ENCODE results near the gene TRIM16. TPM values are rescaled to one million over a fixed set of nuclear protein-coding genes. Genes with fewer than 3 reads are reported as not detected.

Gene TRIM16
- total RNA-seq, 1 donor from 2014 or later: 32.1 TPM

DNA sequence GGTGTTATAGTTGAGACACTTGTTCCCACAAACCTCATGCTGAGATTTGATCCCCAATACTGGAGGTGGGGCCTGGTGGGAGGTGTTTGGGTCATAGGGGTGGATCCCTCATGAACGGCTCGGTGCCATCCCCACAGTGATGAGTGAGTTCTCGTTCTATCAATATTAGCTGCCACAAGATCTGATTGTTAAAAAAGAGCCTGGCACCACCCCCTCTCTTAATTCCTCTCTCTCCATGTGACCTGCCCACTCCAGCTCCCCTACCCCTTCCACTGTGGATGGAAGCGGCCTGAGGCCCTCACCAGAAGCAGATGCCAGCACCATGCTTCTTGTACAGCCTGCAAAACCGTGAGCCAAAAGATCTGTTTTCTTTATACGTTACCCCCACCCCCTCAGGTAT lies 31.2 kb downstream of the TRIM16 start:
- Histone ChIP-seq H3K4me2 (no peak overlapping the region), H3F3A (ENCODE audit: low read depth) (no peaks in the 10 kb centered on the region), H2AFZ (replicated peaks) (no peak overlapping the region), H3K27me3 (no peaks in the 10 kb centered on the region), H3K9me3 (ENCODE audit: low read depth) (no peaks in the 10 kb centered on the region), H3K4me1 (peaks cover 23% of the 10 kb centered on the region), H3K36me3 (no peaks in the 10 kb centered on the region), H3K4me3 (no peak overlapping the region), H3K9ac (no peak overlapping the region), H3K27ac (no peak overlapping the region), H3K79me2 (ENCODE audit: low read depth) (no peaks in the 10 kb centered on the region), H4K20me1 (ENCODE audit: low read depth) (no peaks in the 10 kb centered on the region)
- Mint-ChIP-seq H3K4me3 (no peak overlapping the region), H3K4me1 (peaks cover 60% of the 10 kb centered on the region), H3K36me3 (peaks cover 9% of the 10 kb centered on the region), H3K9me3 (peaks cover 2% of the 10 kb centered on the region), H3K27me3 (ENCODE audit: insufficient read depth, low read depth) (no peaks in the 10 kb centered on the region), H3K27ac (peak overlapping the region; percentile 21)
- TF ChIP-seq EZH2 (IDR thresholded peaks at IDR 0.05): no peak
- TF ChIP-seq, protein P1, sequence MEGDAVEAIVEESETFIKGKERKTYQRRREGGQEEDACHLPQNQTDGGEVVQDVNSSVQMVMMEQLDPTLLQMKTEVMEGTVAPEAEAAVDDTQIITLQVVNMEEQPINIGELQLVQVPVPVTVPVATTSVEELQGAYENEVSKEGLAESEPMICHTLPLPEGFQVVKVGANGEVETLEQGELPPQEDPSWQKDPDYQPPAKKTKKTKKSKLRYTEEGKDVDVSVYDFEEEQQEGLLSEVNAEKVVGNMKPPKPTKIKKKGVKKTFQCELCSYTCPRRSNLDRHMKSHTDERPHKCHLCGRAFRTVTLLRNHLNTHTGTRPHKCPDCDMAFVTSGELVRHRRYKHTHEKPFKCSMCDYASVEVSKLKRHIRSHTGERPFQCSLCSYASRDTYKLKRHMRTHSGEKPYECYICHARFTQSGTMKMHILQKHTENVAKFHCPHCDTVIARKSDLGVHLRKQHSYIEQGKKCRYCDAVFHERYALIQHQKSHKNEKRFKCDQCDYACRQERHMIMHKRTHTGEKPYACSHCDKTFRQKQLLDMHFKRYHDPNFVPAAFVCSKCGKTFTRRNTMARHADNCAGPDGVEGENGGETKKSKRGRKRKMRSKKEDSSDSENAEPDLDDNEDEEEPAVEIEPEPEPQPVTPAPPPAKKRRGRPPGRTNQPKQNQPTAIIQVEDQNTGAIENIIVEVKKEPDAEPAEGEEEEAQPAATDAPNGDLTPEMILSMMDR (IDR thresholded peaks at IDR 0.05): no peak
- TF ChIP-seq EZH2phosphoT487 (IDR thresholded peaks at IDR 0.05): no peak
- DNase-seq (ENCODE audit: low spot score): no peak

DNA sequence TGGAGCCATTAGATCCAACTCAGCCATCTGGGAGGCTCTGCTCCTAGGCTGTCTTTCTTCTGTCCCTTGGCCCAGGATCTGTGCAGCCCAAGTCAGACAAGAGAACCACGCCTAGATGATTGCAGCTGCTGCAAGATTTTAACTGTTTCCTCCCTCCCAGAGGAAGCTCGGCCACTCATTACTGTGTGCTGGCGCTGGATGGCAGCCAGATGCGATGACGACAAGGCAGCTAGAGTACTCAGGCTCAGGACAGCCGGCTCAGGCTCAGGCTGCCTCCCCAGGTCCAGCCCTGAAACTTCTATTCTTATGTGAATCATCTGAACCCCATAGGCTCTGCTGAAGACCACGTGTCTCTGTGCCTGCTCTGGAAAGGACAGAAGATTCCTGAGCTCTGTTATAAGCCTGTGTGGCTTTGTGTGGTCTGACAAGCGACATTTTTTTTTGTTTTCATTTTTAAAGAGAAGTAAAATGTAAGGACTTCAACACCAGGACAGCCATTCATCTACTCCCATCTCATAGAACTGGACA lies 32.5 kb downstream of the TRIM16 start:
- H3K36me3 Mint-ChIP-seq: peaks cover 2% of the 10 kb centered on the region
- H3K9me3 Mint-ChIP-seq: no peaks in the 10 kb centered on the region
- TF ChIP-seq, protein P1 (IDR thresholded peaks at IDR 0.05): no peak
- TF ChIP-seq EZH2 (IDR thresholded peaks at IDR 0.05) (no peak), EZH2phosphoT487 (IDR thresholded peaks at IDR 0.05) (no peak)
- Histone ChIP-seq H3F3A (ENCODE audit: low read depth) (no peaks in the 10 kb centered on the region), H4K20me1 (ENCODE audit: low read depth) (no peaks in the 10 kb centered on the region), H3K4me1 (peaks cover 23% of the 10 kb centered on the region), H3K9ac (no peak overlapping the region), H2AFZ (replicated peaks) (peak overlapping the region; percentile 17), H3K36me3 (no peaks in the 10 kb centered on the region), H3K4me2 (peak overlapping the region; percentile 36), H3K9me3 (ENCODE audit: low read depth) (no peaks in the 10 kb centered on the region), H3K27ac (no peak overlapping the region), H3K27me3 (no peaks in the 10 kb centered on the region), H3K4me3 (no peak overlapping the region), H3K79me2 (ENCODE audit: low read depth) (no peaks in the 10 kb centered on the region)
- peaks cover 57% of the 10 kb centered on the region for H3K4me1 Mint-ChIP-seq
- H3K27ac Mint-ChIP-seq: no peak overlapping the region
- no peaks in the 10 kb centered on the region for H3K27me3 Mint-ChIP-seq (ENCODE audit: insufficient read depth, low read depth)
- peak; percentile 75 for DNase-seq (ENCODE audit: low spot score)
- H3K4me3 Mint-ChIP-seq: peak overlapping the region; percentile 62

DNA sequence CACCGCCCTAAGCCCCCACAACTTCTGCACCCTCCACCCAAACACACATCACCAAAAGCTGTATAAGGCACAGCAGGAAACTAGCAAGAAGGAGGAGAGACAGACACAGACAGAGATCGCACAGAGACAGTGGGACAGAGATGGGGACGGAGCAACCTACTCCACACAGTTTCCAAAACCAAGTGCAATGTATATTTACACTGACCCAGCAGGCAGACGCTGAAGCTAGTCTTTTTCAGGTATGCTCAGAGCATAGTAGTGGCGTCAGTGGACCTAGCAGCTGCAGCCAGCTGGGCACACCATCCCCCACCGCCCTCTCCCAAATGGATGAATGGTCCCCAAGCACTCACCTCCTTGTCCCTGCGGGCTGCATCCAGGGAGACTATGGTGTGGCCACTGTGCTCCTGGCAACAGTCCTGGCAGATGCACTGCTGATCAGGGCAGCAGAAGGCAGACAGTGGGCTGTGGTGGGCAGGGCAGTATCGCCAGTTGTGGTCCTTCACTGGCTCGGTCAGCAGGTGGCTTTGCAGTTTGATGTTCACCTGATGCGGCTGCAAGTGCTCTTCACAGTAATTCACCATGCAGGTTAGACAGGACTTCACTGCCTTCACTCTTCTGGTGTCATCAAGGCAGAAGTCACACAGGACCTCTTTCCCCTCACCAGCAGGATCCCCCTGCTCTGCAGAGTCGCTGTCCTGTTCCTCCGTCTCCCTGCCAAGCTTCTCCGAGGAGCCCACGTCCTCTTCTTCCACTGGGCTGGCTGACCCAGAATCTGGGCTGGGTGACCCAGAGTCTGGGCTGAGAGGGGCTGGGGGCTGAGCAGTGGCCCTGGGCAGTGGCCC lies 33.1 kb downstream of the TRIM16 start:
- peak overlapping the region; percentile 36 for H3K4me2 ChIP-seq
- peaks cover 52% of the 10 kb centered on the region for H3K4me1 Mint-ChIP-seq
- H3K36me3 ChIP-seq: no peaks in the 10 kb centered on the region
- no peaks in the 10 kb centered on the region for H3K27me3 ChIP-seq
- H3K27ac Mint-ChIP-seq: no peak overlapping the region
- no peaks in the 10 kb centered on the region for H3F3A ChIP-seq (ENCODE audit: low read depth)
- H4K20me1 ChIP-seq (ENCODE audit: low read depth): no peaks in the 10 kb centered on the region
- peaks cover 2% of the 10 kb centered on the region for H3K36me3 Mint-ChIP-seq
- no peaks in the 10 kb centered on the region for H3K27me3 Mint-ChIP-seq (ENCODE audit: insufficient read depth, low read depth)
- H3K27ac ChIP-seq: no peak overlapping the region
- peak overlapping the region; percentile 62 for H3K4me3 Mint-ChIP-seq
- no peak for DNase-seq (ENCODE audit: low spot score)
- H3K9ac ChIP-seq: no peak overlapping the region
- TF ChIP-seq, protein P1 (IDR thresholded peaks at IDR 0.05): no peak
- no peak for TF ChIP-seq EZH2 (IDR thresholded peaks at IDR 0.05)
- TF ChIP-seq EZH2phosphoT487 (IDR thresholded peaks at IDR 0.05): no peak
- H3K9me3 Mint-ChIP-seq: no peaks in the 10 kb centered on the region
- peak overlapping the region; percentile 17 for H2AFZ ChIP-seq (replicated peaks)
- H3K4me1 ChIP-seq: peaks cover 23% of the 10 kb centered on the region
- H3K9me3 ChIP-seq (ENCODE audit: low read depth): no peaks in the 10 kb centered on the region
- H3K4me3 ChIP-seq: no peak overlapping the region
- no peaks in the 10 kb centered on the region for H3K79me2 ChIP-seq (ENCODE audit: low read depth)

Measured in neural progenitor cell (in vitro differentiated cells).